Fibroblast of the aortic adventitia (primary cell): ENCODE data around the gene HNRNPF. TPM values are rescaled to one million over a fixed set of nuclear protein-coding genes. Genes with fewer than 3 reads are reported as not detected.
A peak's percentile ranks its signal among the peaks of the same experiment; 100 is the strongest.
"Not testable (repeated sequence)": the region's sequence is repeated elsewhere in the genome, so short reads cannot be mapped to it uniquely, and the experiment has no call there.

Experiments
- DNase-seq: peaks from one replicate; pipeline ENCODE4 v3.0.0-alpha.2; 2010; ENCODE audit warnings: low read depth
- H3K4me3 ChIP-seq: 2 replicates; pipeline ENCODE4 v1.5.1; 2011; ENCODE audit warnings: low read depth, mild to moderate bottlenecking, control low read depth, low read length, moderate library complexity
- total RNA-seq: library from RNA; depleted of rRNA; stranded (reverse); fragments of >200 nt; gene quantifications from 2 replicates; pipeline ENCODE4 v1.2.3, GENCODE V29; 2012; ENCODE audit warnings: low replicate concordance
- TF ChIP-seq, protein P1 (sequence below): IDR thresholded peaks from 2 replicates; pipeline ENCODE4 v1.5.1; 2011; ENCODE audit warnings: mild to moderate bottlenecking, low read length, control low read depth, inconsistent platforms; ENCODE audit not compliant: insufficient read depth

Gene HNRNPF
- total RNA-seq, 1 donor, result 196 TPM

DNA sequence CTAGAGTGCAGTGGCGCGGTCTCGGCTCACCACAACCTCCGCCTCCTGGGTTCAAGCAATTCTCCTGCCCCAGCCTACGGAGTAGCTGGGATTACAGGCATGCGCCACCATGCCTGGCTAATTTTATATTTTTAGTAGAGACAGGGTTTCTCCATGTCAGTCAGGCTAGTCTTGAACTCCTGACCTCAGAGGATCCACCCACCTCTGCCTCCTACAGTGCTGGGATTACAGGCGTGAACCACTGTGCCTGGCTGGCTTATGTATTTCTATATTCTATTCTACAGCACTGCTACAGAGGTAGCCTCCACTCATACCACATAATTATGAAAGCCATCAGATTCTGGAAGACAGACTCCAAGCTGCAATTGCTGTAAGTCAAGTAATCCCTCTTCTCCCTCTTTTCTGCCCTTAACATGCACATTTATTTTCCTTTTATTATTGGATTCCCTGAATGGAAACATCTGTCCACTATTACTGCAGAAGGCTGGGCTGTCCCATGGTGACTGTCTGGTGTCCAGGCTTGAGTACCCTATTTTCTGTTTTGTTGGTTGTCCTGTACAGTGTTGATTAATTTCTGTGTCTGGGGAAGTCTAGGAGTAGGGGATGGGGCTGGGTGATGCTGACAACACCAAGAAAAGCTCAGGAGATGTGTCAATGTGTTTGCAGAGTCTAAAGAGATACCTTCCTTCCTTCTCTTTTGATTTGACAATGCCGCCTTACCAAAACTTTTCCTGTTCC is 22.1 kb upstream of the HNRNPF start:
- H3K4me3 ChIP-seq, result no peak overlapping the region
- no peak for DNase-seq
- TF ChIP-seq, protein P1, sequence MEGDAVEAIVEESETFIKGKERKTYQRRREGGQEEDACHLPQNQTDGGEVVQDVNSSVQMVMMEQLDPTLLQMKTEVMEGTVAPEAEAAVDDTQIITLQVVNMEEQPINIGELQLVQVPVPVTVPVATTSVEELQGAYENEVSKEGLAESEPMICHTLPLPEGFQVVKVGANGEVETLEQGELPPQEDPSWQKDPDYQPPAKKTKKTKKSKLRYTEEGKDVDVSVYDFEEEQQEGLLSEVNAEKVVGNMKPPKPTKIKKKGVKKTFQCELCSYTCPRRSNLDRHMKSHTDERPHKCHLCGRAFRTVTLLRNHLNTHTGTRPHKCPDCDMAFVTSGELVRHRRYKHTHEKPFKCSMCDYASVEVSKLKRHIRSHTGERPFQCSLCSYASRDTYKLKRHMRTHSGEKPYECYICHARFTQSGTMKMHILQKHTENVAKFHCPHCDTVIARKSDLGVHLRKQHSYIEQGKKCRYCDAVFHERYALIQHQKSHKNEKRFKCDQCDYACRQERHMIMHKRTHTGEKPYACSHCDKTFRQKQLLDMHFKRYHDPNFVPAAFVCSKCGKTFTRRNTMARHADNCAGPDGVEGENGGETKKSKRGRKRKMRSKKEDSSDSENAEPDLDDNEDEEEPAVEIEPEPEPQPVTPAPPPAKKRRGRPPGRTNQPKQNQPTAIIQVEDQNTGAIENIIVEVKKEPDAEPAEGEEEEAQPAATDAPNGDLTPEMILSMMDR, result no peak

DNA sequence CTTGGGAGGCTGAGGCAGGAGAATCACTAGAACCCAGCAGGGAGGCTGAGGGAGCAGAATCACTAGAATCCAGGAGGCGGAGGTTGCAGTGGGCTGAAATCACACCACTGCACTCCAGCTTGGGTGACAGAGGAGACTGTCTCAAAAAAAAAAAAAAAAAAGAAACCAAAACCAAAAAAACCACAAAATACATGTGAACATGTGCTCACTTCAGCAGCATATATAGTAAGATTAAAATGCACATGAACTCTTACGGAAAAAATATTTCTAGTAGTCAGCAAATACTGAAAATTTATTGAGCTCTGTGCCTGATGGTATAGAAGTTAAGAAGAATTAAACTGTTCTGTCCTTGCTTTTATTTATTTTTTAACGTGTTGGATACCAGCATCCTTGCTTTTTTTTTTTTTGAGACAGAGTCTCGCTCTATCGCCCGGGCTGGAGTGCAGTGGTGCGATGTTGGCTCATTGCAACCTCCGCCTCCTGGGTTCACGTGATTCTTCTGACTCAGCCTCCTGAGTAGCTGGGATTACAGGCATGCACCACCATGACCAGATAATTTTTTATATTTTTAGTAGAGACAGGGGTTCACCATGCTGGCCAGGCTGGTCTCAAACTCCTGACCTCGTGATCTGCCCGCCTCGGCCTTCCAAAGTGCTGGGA is 18.3 kb upstream of the HNRNPF start:
- DNase-seq, result no peak
- TF ChIP-seq, protein P1, result no peak
- no peak overlapping the region for H3K4me3 ChIP-seq

GRCh38 chr10:43426476-43426875 is 17.5 kb upstream of the HNRNPF start:
- not testable (repeated sequence) for H3K4me3 ChIP-seq, DNase-seq

DNA sequence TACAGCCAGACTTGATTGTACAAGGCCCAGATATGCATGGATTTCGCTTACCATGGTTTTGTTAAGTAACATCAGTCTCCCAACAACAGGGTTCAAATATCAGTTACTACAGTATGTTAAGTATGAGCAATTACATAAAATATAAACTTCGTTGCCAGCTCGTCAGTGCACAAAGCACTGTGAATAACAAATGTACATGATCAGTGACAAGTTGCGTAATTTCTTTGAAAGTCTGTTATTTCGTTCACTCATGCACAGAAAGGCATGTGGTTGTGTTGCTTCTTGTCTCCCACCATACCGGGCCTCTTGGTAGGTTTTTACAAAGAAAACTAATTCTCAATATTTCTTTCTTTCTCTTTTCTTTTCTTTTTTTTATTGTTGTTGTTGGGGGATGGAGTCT is 15.4 kb upstream of the HNRNPF start:
- no peak for DNase-seq
- TF ChIP-seq, protein P1, result no peak
- H3K4me3 ChIP-seq, result no peak overlapping the region

DNA sequence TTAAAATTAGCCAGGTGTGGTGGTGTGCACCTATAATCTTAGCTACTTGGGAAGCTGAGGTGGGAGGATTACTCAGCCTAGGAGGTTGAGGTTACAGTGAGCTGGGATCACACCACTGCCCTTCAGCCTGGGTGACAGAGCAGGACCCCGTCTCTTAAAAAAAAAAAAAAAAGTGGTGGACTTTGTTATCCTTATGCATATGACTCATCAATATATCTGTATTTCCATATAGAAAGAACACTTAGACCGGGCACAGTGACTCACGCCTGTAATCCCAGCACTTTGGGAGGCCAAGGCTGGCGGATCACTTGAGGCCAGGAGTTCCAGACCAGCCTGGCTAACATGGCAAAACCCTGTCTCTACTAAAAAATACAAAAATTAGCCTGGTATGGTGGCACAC is 13.0 kb upstream of the HNRNPF start:
- H3K4me3 ChIP-seq, DNase-seq: not testable (repeated sequence)

- TF ChIP-seq, protein P1, result no peak
- DNase-seq, result no peak
- no peak overlapping the region for H3K4me3 ChIP-seq
Observed at GRCh38 chr10:43421519-43421918, 12.5 kb upstream of the HNRNPF start.

DNA sequence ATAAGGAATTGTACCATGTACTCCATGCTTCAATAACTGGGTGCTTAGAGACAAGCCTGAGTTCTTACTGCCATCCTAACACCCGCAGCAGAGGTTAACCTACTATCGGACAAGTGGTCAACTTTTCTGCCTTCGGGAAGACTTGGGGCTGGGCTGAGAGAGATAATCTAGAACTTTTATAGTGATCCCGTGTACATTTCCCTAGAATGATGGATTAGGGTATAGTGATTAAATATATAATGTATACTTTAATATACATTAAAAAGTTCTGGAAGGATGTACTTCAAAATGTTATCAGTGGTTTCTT is 12.2 kb upstream of the HNRNPF start:
- no peak for DNase-seq
- peak overlapping the region; percentile 68 for H3K4me3 ChIP-seq
- TF ChIP-seq, protein P1, result no peak
